K562 (cell line): ENCODE data around the gene LMO3.

Experiments
- POLR2A ChIP-seq: fragments of 450-650 bp; conservative IDR thresholded peaks from 2 replicates; pipeline ENCODE4 v1.6.1; 2016
- POLR2AphosphoS5 ChIP-seq: IDR thresholded peaks from 2 replicates; pipeline ENCODE4 v1.6.1; 2011; ENCODE audit warnings: mild to moderate bottlenecking, low read depth, low read length, moderate library complexity; ENCODE audit not compliant: control insufficient read depth, insufficient read depth
- STAG1 ChIP-seq: sonication (generic); formaldehyde crosslinking; IDR thresholded peaks from 2 replicates; pipeline ENCODE4 v1.5.0; 2020; ENCODE audit warnings: missing genetic modification reagents, borderline replicate concordance
- TGIF2 ChIP-seq: sonication (generic); formaldehyde crosslinking; IDR thresholded peaks from 2 replicates; pipeline ENCODE4 v1.8.1; 2022; ENCODE audit warnings: mild to moderate bottlenecking, missing genetic modification reagents, moderate library complexity
- ZNF740 ChIP-seq, 3 experiments: fragments of 200-800 bp in 1 of 3; sonication (Bioruptor generic) in 1 of 3; sonication (generic) in 1 of 3; formaldehyde crosslinking in 1 of 3; IDR thresholded peaks; 2 replicates each; pipeline versions ENCODE4 v1.6.1 to v1.8.0; 2016 to 2022; ENCODE audit warnings: mild to moderate bottlenecking in 2 of 3, missing compliant biosample characterization in 2 of 3, missing genetic modification characterization in 2 of 3, missing genetic modification reagents in 1 of 3
- ZSCAN32 ChIP-seq: fragments of 450-650 bp; formaldehyde crosslinking; IDR thresholded peaks from 2 replicates; pipeline ENCODE4 v1.4.0; 2020; ENCODE audit warnings: mild to moderate bottlenecking, moderate library complexity

GRCh38 chr12:16523951-16524331 is 82.0 kb downstream of the LMO3 start:
- TF ChIP-seq STAG1 (CRISPR knock-in tag): no peak
- TF ChIP-seq ZSCAN32 (CRISPR knock-in tag): no peak
- TF ChIP-seq POLR2A: no peak
- no peak for TF ChIP-seq POLR2AphosphoS5
- TF ChIP-seq ZNF740 (CRISPR knock-in tag; IDR thresholded peaks at IDR 0.05): no peak
- TF ChIP-seq ZNF740 (tag; IDR thresholded peaks at IDR 0.05): no peak
- TF ChIP-seq TGIF2 (CRISPR knock-in tag): no peak
